Fibroblast of pulmonary artery (primary cell): Measurements from ENCODE around the gene PELI1.
"Not testable (repeated sequence)": the region's sequence is repeated elsewhere in the genome, so short reads cannot be mapped to it uniquely, and the experiment has no call there.

Experiments
- DNase-seq: peaks from one replicate; pipeline ENCODE4 v3.0.0-alpha.2; 2010; ENCODE audit warnings: low read depth
- H3K4me3 ChIP-seq: replicated peaks from 2 replicates; pipeline ENCODE4 v1.5.1; 2011; ENCODE audit warnings: low read depth, mild to moderate bottlenecking, control low read depth, low read length, moderate library complexity
- TF ChIP-seq, protein P1 (sequence below): IDR thresholded peaks from 2 replicates; pipeline ENCODE4 v1.5.1; 2011; ENCODE audit warnings: mild to moderate bottlenecking, control low read depth, low read length, inconsistent platforms; ENCODE audit errors: missing control alignments

PELI1 gene

DNA sequence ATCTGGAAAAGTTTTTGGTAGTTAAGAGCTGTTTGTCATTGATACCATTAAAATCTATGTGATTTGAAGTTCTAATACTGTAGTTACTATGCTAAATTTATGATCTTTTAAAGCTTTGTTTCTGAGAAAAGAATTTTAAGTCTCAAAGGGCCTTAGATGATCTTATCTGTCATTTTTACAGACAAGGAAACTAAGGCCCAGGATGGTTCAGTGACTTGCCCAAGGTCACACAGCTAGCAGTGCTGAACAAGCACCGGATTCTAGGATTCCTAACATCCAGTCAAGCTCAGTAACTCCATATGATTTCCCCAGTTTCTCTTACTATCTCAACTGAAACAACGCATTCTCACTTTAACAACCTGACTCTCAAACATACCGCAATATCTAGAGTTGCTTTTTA, 37.7 kb downstream of the PELI1 start:
- DNase-seq, result no peak
- TF ChIP-seq, protein P1, sequence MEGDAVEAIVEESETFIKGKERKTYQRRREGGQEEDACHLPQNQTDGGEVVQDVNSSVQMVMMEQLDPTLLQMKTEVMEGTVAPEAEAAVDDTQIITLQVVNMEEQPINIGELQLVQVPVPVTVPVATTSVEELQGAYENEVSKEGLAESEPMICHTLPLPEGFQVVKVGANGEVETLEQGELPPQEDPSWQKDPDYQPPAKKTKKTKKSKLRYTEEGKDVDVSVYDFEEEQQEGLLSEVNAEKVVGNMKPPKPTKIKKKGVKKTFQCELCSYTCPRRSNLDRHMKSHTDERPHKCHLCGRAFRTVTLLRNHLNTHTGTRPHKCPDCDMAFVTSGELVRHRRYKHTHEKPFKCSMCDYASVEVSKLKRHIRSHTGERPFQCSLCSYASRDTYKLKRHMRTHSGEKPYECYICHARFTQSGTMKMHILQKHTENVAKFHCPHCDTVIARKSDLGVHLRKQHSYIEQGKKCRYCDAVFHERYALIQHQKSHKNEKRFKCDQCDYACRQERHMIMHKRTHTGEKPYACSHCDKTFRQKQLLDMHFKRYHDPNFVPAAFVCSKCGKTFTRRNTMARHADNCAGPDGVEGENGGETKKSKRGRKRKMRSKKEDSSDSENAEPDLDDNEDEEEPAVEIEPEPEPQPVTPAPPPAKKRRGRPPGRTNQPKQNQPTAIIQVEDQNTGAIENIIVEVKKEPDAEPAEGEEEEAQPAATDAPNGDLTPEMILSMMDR, result no peak
- H3K4me3 ChIP-seq, result no peak overlapping the region

DNA sequence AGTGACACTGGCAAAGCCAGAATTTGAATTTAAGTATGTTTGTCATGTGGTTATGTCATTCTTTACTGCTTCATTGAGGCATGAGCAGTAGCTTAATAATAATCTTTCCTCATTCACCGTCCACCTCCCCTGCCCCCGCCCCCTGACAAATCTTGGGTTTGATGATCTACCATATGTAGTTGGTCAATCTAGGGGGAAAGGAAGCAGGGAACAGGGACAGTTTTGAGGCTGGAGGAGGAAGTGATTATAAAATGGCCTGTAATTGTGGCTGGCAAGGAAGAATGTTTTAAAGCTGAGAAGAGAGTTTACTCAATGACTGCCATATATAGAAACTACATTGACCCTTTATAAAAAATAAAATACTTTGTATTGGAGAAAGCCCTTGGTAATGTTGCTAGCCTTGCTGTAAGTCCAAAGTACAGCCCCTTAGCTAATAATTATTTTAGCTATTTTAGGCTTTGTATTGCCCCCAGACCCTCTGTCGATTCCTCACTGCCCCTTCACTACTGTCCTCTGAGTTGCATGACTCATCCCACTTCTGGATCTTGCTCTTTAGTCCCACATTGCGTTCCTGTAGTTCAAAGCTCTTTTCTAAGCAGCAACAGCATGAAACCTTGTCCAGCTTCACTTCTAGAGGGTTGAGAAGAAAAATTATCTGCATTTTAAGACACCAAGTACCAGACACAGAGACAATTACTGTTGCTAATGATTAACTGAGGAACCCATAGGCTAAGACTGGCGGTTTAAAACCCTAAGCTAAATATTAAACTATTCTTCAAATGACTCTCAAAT, 38.4 kb downstream of the PELI1 start:
- no peak for DNase-seq
- H3K4me3 ChIP-seq, result no peak overlapping the region
- TF ChIP-seq, protein P1, result no peak

DNA sequence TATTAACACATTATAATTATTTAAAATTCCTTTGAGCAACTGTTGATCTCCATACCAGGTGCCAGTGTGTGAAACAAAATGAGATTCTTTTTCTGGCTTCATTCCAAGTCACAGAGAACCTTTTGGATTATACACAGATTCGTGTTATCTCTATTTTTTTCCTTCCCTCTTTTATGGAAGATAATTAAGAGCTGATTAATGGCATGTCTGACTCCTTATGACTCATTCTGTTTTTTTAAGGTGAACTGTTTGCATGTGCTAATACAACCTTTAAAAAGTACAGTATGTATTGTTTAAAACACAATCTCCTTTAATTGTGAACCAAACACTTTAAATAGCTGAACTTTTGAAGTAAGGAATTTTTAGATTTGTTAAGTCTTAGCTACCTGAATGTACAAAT, 39.3 kb downstream of the PELI1 start:
- DNase-seq, result no peak
- no peak overlapping the region for H3K4me3 ChIP-seq
- TF ChIP-seq, protein P1, result no peak

DNA sequence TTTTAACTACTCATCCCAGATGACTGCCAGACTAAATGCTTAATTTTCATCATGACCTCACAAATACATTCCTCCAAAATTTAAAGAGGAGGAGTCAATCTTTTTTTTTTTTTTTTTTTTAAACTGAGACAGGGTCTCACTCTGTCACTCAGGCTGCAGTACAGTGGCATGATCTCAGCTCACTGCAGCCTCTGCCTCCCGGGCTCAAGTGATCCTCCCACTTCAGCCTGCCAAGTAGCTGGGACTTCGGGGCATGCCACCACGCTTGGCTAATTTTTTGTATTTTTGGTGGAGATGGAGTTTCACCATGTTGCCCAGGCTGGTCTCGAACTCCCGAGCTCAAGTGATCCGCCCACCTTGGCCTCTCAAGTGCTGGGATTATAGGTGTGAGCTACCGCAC, 41.5 kb downstream of the PELI1 start:
- H3K4me3 ChIP-seq, DNase-seq: not testable (repeated sequence)

DNA sequence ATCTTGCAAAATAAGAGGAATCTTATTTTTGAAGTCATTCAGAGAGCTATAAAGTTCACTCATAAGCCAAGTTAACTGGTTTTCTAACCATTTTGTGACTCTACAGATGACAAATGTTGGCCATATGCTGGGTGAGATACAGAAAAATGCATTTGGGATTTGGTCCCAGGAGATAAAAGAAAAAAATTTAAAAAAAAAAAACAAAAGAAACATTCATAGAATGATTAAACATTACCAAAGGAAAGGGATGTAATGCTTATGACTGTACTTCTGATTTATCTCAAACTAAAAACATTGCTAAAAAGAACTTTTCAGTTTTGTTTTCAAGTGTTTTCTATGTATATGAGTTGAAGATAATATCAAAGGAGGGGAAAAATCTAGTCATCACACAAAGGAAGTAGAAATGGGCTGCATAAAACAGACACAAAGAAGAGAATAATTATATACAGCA, 43.1 kb downstream of the PELI1 start:
- no peak overlapping the region for H3K4me3 ChIP-seq
- TF ChIP-seq, protein P1, result no peak
- DNase-seq, result peak; percentile 77

DNA sequence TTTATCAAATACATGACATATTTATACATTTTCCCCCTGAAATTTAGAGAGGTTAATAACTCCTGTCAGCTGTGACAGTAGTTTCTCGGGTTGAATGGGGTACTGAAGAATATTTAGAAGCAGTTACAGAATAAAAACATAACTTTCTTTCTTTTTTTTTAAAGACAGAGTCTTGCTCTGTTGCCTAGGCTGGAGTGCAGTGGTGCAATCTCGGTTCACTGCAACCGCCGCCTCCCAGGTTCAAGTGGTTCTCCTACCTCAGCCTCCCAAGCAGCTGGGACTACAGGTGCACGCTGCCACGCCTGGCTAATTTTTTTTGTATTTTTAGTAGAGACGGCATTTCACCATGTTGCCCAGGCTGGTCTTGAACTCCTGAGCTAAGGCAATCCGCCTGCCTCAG, 43.6 kb downstream of the PELI1 start:
- H3K4me3 ChIP-seq, DNase-seq: not testable (repeated sequence)

DNA sequence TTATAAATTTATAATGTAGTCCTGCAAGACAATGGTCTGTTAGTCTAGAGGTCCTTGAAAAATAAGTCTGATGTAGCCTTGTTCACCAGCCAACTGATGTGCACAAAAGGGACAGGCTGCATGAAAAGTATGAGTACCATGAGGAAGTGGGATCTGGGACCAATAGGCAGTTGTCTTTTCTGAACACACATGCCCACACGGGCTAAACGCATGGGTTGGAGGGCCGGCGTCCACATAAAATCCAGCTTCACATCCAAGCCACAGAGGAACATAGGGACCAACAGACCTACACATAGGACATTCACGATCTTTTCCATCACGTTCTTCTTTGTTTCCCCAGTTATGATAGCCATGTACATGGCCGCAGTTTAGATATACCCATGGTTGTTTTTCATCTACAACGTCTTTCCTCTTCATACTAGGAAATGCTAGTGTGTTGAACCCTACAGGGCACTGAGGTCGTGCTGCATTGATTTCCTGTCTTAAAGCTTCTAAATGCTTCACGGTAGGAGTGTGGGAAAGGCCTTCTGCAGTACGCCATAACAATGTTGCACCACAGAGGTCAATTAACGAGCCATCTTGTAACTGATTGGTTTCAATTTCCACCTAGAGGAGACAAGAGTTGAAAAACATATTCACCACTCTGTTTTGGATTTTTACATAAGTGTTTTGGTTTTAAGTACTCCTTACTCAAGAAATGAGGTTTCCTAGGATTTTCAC, 49.4 kb downstream of the PELI1 start:
- no peak for DNase-seq
- TF ChIP-seq, protein P1, result no peak
- H3K4me3 ChIP-seq, result no peak overlapping the region

DNA sequence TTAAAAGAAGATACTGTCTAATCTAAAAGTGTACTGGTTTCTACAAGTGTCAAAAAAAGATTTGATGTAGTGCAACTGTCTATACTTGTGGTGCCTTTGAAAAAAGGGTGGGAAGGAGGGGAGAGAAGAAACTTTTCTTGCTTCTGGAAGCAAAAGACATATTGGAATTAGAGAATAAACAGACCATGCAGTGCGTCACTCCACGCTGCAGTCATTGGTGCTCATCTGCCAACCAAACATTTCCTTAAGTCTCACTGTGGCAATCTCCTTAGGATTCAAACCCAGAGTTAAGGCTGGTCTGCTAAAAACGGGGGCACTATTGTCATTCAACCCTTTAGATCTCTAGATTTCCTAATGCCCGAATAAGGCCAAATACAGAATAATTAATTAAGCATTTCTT, 50.9 kb downstream of the PELI1 start:
- H3K4me3 ChIP-seq, result no peak overlapping the region
- TF ChIP-seq, protein P1, result no peak
- DNase-seq, result no peak
